Sigmoid colon (tissue), 4 donors: ENCODE measurements around the gene FGF10.

Experiments
- CTCF ChIP-seq, 4 experiments: fragments of 450-650 bp in 3 of 4; fragments of 200-600 bp in 1 of 4; IDR thresholded peaks; one replicate each; pipeline ENCODE4 v1.5.1; 2016 to 2019; ENCODE audit warnings: antibody characterized with exemption in 4 of 4, mild to moderate bottlenecking in 3 of 4, moderate library complexity in 2 of 4
- EP300 ChIP-seq, 4 donors: sonication (generic); formaldehyde crosslinking; IDR thresholded peaks; one replicate each; pipeline ENCODE4 v1.6.1; 2017; ENCODE audit warnings: antibody characterized with exemption in 4 of 4

- TF ChIP-seq EP300 (IDR thresholded peaks at IDR 0.05) (no peak), CTCF (IDR thresholded peaks at IDR 0.05) (no peak)
Measured at GRCh38 chr5:44367203-44367602, 22.0 kb downstream of the FGF10 start.
